H9 (cell line): Measurements from ENCODE around the gene ACCSL. TPM values are rescaled to one million over a fixed set of nuclear protein-coding genes. Genes with fewer than 3 reads are reported as not detected.
A peak's percentile ranks its signal among the peaks of the same experiment; 100 is the strongest.

Source experiments
- DNase-seq: peaks from one replicate; pipeline ENCODE4 v3.0.0-alpha.2; 2017
- H2AFZ ChIP-seq: one replicate; pipeline ENCODE4 v1.6.1; 2013; ENCODE audit warnings: mild to moderate bottlenecking, low read length, control low read depth, moderate library complexity
- H2AK5ac ChIP-seq: 2 replicates; pipeline ENCODE4 v1.6.1; 2013; ENCODE audit warnings: low read length, control low read depth, mixed read lengths; ENCODE audit not compliant: insufficient read length
- H2BK120ac ChIP-seq: one replicate; pipeline ENCODE4 v1.6.1; 2013; ENCODE audit warnings: low read depth, mild to moderate bottlenecking, low read length, control low read depth, inconsistent platforms; ENCODE audit not compliant: poor library complexity, severe bottlenecking
- H2BK12ac ChIP-seq: 2 replicates; pipeline ENCODE4 v1.6.1; 2013; ENCODE audit warnings: low read length, control low read depth, mixed read lengths, low read depth; ENCODE audit not compliant: insufficient read length
- H2BK15ac ChIP-seq: 2 replicates; pipeline ENCODE4 v1.6.1; 2013; ENCODE audit warnings: low read depth, low read length, control low read depth
- H2BK20ac ChIP-seq: one replicate; pipeline ENCODE4 v1.6.1; 2013; ENCODE audit warnings: low read depth, mild to moderate bottlenecking, low read length, control low read depth, inconsistent platforms; ENCODE audit not compliant: poor library complexity, severe bottlenecking
- H2BK5ac ChIP-seq: 2 replicates; pipeline ENCODE4 v1.6.1; 2013; ENCODE audit warnings: low read length, control low read depth, mixed read lengths; ENCODE audit not compliant: insufficient read length
- H3K14ac ChIP-seq: 2 replicates; pipeline ENCODE4 v1.6.1; 2013; ENCODE audit warnings: low read length, control low read depth; ENCODE audit not compliant: insufficient read depth
- H3K18ac ChIP-seq: 2 replicates; pipeline ENCODE4 v1.6.1; 2013; ENCODE audit warnings: low read depth, mild to moderate bottlenecking, mixed read lengths, low read length, control low read depth; ENCODE audit not compliant: insufficient read length
- H3K23ac ChIP-seq: 2 replicates; pipeline ENCODE4 v1.6.1; 2013; ENCODE audit warnings: low read length, control low read depth, mixed read lengths, low read depth; ENCODE audit not compliant: insufficient read length
- H3K23me2 ChIP-seq: 2 replicates; pipeline ENCODE4 v1.6.1; 2013; ENCODE audit warnings: low read depth, mild to moderate bottlenecking, mixed read lengths, low read length, control low read depth; ENCODE audit not compliant: insufficient read length, poor library complexity, severe bottlenecking
- H3K27ac ChIP-seq: 2 replicates; pipeline ENCODE4 v1.5.1; 2013; ENCODE audit warnings: low read length, control low read depth, mixed read lengths, low read depth; ENCODE audit not compliant: insufficient read length
- H3K27me3 ChIP-seq: 2 replicates; pipeline ENCODE4 v1.6.1; 2013; ENCODE audit warnings: low read length, control low read depth, inconsistent platforms; ENCODE audit not compliant: insufficient read depth
- H3K4ac ChIP-seq: 2 replicates; pipeline ENCODE4 v1.6.1; 2013; ENCODE audit warnings: low read depth, mild to moderate bottlenecking, control low read depth, inconsistent platforms, low read length, moderate library complexity
- H3K4me1 ChIP-seq: 2 replicates; pipeline ENCODE4 v1.6.1; 2013; ENCODE audit warnings: low read length, control low read depth, inconsistent platforms; ENCODE audit not compliant: insufficient read depth
- H3K4me2 ChIP-seq: 2 replicates; pipeline ENCODE4 v1.6.1; 2013; ENCODE audit warnings: low read length, control low read depth, mixed read lengths; ENCODE audit not compliant: insufficient read length, insufficient read depth
- H3K56ac ChIP-seq: 2 replicates; pipeline ENCODE4 v1.6.1; 2013; ENCODE audit warnings: low read depth, mild to moderate bottlenecking, mixed read lengths, low read length, control low read depth; ENCODE audit not compliant: insufficient read length
- H3K79me1 ChIP-seq: 2 replicates; pipeline ENCODE4 v1.6.1; 2013; ENCODE audit warnings: low read depth, mild to moderate bottlenecking, moderate library complexity, low read length, control low read depth, inconsistent platforms; ENCODE audit not compliant: insufficient read depth, poor library complexity, severe bottlenecking
- H3K79me2 ChIP-seq: 2 replicates; pipeline ENCODE4 v1.6.1; 2013; ENCODE audit warnings: low read length, control low read depth, inconsistent platforms; ENCODE audit not compliant: insufficient read depth
- H3K9ac ChIP-seq: 2 replicates; pipeline ENCODE4 v1.6.1; 2013; ENCODE audit warnings: low read length, control low read depth, mixed read lengths; ENCODE audit not compliant: insufficient read length; ENCODE audit errors: extremely low read depth
- H3K9me3 ChIP-seq: one replicate; pipeline ENCODE4 v1.6.1; 2013; ENCODE audit warnings: low read depth, low read length, inconsistent platforms; ENCODE audit not compliant: control insufficient read depth
- H3T11ph ChIP-seq: one replicate; pipeline ENCODE4 v1.6.1; 2013; ENCODE audit warnings: mild to moderate bottlenecking, low read length, control low read depth, inconsistent platforms
- H4K20me1 ChIP-seq: one replicate; pipeline ENCODE4 v1.6.1; 2013; ENCODE audit not compliant: control insufficient read depth, insufficient read length, insufficient read depth
- H4K5ac ChIP-seq: 2 replicates; pipeline ENCODE4 v1.6.1; 2013; ENCODE audit warnings: low read depth, mild to moderate bottlenecking, mixed read lengths, low read length, control low read depth; ENCODE audit not compliant: insufficient read length
- H4K8ac ChIP-seq: replicated peaks from 2 replicates; pipeline ENCODE4 v1.6.1; 2013; ENCODE audit warnings: low read length, control low read depth, mixed read lengths, low read depth; ENCODE audit not compliant: insufficient read length
- H4K91ac ChIP-seq: 2 replicates; pipeline ENCODE4 v1.6.1; 2013; ENCODE audit warnings: low read depth, mild to moderate bottlenecking, moderate library complexity, mixed read lengths, low read length, control low read depth; ENCODE audit not compliant: insufficient read length
- H3K27ac Mint-ChIP-seq, 3 experiments: 2 replicates in 2 of 3; 3 replicates in 1 of 3; pipeline ENCODE4 v1.8.0; 2020 to 2021; ENCODE audit warnings: mixed read lengths in 3 of 3, mild to moderate bottlenecking in 1 of 3, moderate library complexity in 1 of 3
- H3K27me3 Mint-ChIP-seq: 2 replicates; pipeline ENCODE4 v1.8.0; 2021; ENCODE audit warnings: low read depth, mild to moderate bottlenecking, moderate library complexity, mixed read lengths
- H3K36me3 Mint-ChIP-seq, 3 experiments: 2 replicates in 2 of 3; 3 replicates in 1 of 3; pipeline ENCODE4 v1.8.0; 2020 to 2021; ENCODE audit warnings: low read depth in 3 of 3, mixed read lengths in 3 of 3; ENCODE audit not compliant: insufficient read depth in 1 of 3
- H3K4me1 Mint-ChIP-seq, 2 experiments: 2 replicates each; pipeline ENCODE4 v1.8.0; 2020; ENCODE audit warnings: mixed read lengths in 2 of 2
- H3K4me3 Mint-ChIP-seq, 2 experiments: 2 replicates in 1 of 2; 3 replicates in 1 of 2; pipeline ENCODE4 v1.8.0; 2020 to 2021; ENCODE audit warnings: mild to moderate bottlenecking in 2 of 2, mixed read lengths in 2 of 2, moderate library complexity in 1 of 2
- H3K9me3 Mint-ChIP-seq, 2 experiments: 2 replicates in 1 of 2; 3 replicates in 1 of 2; pipeline ENCODE4 v1.8.0; 2020; ENCODE audit warnings: mild to moderate bottlenecking in 2 of 2, mixed read lengths in 2 of 2, moderate library complexity in 1 of 2
- CTCF ChIP-seq: fragments of 200-600 bp; sonication (generic); conservative IDR thresholded peaks from 3 replicates; pipeline ENCODE4 v1.8.0; 2021; ENCODE audit warnings: antibody characterized with exemption, mild to moderate bottlenecking
- WGBS: extraction: QIAGEN DNeasy Blood & Tissue Kit; methylation state at CpG from one replicate; pipeline ENCODE4 v1.1.7; 2013; ENCODE audit warnings: missing lambda C conversion rate, low lambda C conversion rate, mixed read lengths; ENCODE audit not compliant: insufficient read length; ENCODE audit errors: extremely low coverage; 5-methylcytosine and 5-hydroxymethylcytosine counted together
- total RNA-seq: library from RNA; stranded (reverse); gene quantifications from 2 replicates; pipeline ENCODE4 v1.2.1, GENCODE V29; 2021

ACCSL gene
- total RNA-seq, 1 experiment from 2014 or later = not detected

GRCh38 chr11:44018127-44018521 lies 29.7 kb upstream of the ACCSL start:
- Histone ChIP-seq H3K79me2 (no peaks in the 10 kb centered on the region), H4K91ac (no peak overlapping the region), H2AK5ac (no peak overlapping the region), H4K8ac (no peak overlapping the region), H3K14ac (no peak overlapping the region), H3K27ac (no peak overlapping the region), H3K9me3 (no peaks in the 10 kb centered on the region), H3K9ac (no peak overlapping the region), H3K27me3 (no peaks in the 10 kb centered on the region), H3K4me2 (no peak overlapping the region), H2BK5ac (no peak overlapping the region), H3K23ac (no peak overlapping the region), H3K79me1 (no peaks in the 10 kb centered on the region), H3K18ac (no peak overlapping the region), H2BK12ac (no peak overlapping the region), H2BK20ac (no peak overlapping the region), H3T11ph (no peak overlapping the region), H3K23me2 (no peaks in the 10 kb centered on the region), H3K56ac (no peak overlapping the region), H2BK15ac (no peak overlapping the region), H3K4me1 (no peaks in the 10 kb centered on the region), H2AFZ (no peak overlapping the region), H4K5ac (no peak overlapping the region), H2BK120ac (no peak overlapping the region), H4K20me1 (no peaks in the 10 kb centered on the region), H3K4ac (no peak overlapping the region)
- peak; percentile 22 for DNase-seq
- Mint-ChIP-seq H3K9me3 (peaks cover 3 to 11% of the 10 kb centered on the region in 2 experiments; a peak in 3 of 5 replicates), H3K4me1 (no peaks in the 10 kb centered on the region), H3K27me3 (peaks cover 31% of the 10 kb centered on the region), H3K4me3 (no peak overlapping the region), H3K27ac (no peak overlapping the region), H3K36me3 (peaks cover 0 to 5% (median 0%) of the 10 kb centered on the region in 3 experiments; a peak in 2 of 7 replicates)
- TF ChIP-seq CTCF = no peak
- no CpG with 5 or more reads among the region's 4 CpGs for WGBS
